ENCODE results near the gene KLF12.

Gene KLF12

DNA sequence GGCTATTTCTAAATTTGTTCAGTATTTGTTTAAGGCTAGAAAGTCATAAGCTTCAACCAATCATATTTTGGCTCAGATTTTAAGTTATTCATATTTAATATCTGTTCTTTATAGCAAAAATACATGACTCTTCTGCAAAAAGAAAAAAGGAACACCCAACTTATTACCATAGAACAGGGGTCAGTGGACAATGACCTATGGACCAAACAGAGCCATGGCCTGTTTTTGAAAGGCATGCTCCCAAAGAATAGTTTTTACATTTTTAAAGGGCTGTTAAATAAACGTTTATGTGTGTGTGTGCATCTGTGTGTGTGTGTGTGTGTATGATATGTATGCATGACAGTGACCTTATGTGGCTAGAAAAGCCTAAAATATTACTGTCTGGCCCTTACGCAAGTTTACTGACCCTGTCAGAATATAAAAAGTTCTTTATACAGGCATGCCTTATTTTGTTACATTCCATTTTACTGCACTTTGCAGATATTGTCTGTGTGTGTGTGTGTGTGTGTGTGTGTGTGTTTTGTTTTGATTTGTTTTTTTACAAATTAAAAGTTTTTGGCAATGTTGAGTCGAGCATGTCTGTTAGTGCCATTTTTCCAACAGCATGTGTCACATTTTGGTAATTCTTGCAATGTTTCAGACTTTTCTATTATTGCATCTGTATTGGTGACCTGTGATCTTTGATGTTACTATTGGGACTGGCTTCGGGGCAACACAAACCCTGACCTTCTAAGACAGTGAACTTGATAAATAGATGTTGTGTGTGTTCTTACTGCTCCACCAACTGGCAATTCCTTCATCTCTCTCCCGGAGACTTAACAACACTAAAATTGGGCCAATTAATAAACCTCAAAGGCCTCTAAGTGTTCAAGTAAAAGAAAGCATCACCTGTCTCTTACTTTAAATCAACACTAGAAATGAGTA, 22.0 kb downstream of the KLF12 start:
- TF ChIP-seq, protein P1, sequence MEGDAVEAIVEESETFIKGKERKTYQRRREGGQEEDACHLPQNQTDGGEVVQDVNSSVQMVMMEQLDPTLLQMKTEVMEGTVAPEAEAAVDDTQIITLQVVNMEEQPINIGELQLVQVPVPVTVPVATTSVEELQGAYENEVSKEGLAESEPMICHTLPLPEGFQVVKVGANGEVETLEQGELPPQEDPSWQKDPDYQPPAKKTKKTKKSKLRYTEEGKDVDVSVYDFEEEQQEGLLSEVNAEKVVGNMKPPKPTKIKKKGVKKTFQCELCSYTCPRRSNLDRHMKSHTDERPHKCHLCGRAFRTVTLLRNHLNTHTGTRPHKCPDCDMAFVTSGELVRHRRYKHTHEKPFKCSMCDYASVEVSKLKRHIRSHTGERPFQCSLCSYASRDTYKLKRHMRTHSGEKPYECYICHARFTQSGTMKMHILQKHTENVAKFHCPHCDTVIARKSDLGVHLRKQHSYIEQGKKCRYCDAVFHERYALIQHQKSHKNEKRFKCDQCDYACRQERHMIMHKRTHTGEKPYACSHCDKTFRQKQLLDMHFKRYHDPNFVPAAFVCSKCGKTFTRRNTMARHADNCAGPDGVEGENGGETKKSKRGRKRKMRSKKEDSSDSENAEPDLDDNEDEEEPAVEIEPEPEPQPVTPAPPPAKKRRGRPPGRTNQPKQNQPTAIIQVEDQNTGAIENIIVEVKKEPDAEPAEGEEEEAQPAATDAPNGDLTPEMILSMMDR (conservative IDR thresholded peaks at IDR 0.05): no peak
- H3K27ac ChIP-seq: no peak overlapping the region

DNA sequence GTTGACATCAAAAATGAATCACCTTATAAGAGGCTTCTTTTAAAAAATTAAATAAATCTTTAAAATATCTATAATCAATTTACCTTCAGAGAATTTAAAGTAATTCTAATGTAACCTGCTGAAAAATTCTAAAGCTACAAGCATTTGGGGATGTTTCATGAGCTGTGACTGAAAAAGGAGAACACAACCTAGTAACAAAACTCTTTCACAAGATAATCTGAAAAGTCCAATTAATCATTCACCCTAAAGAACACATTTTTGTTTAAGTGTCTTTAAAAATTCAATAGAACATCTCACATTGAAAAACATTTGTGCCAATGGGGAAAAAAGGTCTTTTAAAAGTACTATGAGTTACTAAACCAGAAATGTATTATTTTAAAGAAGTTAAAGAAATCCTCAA, 22.8 kb downstream of the KLF12 start:
- TF ChIP-seq, protein P1 (conservative IDR thresholded peaks at IDR 0.05): no peak
- no peak overlapping the region for H3K27ac ChIP-seq

DNA sequence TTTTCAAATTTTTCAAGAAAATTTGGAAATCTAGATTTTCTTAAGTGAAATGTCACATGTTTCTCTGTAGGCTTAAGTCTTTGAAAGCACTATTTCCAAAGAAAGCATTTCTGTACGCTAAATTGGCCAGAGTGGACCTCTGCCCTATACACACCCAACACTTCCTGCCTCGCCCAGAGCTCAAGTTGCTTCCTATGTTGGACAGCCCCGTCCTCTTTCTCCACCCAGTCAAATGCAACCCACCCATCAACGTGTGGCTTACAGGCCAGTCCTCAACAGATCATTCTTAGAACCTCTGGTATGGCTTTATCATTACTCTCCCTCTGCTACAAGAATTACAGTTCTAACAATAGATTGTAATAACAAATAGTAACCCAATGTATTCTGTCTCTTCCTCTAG, 24.2 kb downstream of the KLF12 start:
- TF ChIP-seq, protein P1 (conservative IDR thresholded peaks at IDR 0.05): no peak
- no peak overlapping the region for H3K27ac ChIP-seq

DNA sequence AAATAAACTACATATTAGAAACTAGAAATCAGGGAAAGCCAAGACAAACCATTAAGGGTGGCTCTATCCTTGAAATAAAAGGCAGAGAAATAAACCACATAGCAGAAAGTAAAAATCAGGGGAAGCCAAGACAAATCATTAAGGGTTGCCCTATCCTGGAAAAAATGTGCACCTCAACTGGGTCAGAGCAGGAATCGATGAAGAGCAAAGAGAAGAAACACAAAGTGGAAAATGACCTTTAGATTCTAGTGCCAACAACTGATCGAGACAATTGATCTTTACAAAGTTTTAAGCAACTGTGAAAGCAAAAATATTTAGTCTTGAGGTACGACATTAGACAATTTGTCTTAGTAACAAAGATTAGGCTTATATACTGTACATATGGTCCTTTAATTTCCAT, 26.6 kb downstream of the KLF12 start:
- H3K27ac ChIP-seq: no peak overlapping the region
- TF ChIP-seq, protein P1 (conservative IDR thresholded peaks at IDR 0.05): no peak

DNA sequence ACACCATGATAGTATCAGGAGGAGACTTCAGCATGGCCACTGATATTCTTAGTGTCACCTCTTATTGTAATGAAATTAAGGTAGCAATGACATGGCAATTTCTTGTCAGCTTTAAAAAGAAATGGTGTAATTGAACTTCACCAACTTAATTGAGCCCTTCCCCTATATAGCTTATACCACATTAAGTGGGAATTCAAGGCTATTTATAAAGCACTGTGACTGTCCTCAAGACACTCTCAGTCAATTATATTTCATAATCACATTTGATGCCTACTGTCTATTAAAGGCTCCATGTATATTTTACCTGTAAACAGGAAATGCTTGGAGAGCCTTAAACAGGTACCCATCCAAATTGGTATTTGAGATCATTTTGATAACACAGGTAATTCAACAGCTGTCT, 28.3 kb downstream of the KLF12 start:
- TF ChIP-seq, protein P1 (conservative IDR thresholded peaks at IDR 0.05): no peak
- H3K27ac ChIP-seq: no peak overlapping the region

DNA sequence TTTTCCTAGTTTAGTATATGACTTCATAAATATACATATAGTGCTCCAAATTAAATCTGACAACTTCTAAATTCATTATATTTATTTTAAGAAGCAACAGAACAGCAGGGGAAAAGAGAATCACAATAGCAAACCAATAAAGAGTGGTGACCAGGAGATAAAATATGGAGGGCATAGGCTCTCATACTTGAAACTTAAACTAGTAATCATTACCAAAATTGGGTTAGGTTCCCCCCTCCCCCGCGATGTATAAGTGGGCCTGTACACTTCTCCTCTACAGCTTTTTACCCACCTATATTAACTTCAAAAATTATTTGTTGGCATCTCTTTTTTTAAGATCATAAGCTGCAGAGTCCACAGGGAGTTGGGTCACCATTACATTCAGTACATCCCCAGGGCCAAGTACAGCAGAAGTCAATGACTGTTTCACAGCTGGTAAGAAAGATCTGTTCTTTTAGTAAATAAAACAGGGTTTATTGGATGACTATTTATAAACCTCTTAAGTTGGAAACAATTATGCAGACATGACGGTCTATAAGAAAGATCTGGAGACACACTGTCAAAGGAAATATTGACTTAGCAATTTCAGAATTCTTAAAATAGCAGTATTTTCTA, 29.4 kb downstream of the KLF12 start:
- TF ChIP-seq, protein P1 (conservative IDR thresholded peaks at IDR 0.05): no peak

DNA sequence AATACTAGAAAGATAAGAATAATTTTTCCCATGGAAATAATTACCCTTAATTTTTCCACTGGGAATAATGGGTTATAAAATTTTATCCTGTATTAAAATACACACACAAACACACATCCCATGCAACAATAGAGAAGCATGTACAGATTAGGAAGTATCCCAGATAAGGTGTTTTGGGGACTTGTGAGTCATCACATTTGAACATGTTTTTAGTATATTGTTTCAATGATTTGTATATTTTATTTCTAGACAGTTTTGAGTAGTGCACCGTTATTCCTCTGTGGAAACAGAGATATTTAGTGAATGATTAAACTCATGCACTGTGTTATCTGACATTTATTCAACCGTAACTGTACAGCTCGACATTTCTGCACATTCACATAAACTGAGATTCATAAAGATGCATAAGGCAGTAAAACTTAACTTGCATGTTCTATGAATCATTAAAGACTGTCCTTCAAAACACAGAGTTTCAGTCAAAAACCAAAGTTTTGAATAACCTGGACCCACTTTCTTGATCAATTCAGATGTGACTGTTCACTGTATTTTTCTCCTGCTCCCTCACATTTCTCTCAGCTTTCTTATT, 30.1 kb downstream of the KLF12 start:
- H3K27ac ChIP-seq: no peak overlapping the region
- TF ChIP-seq, protein P1 (conservative IDR thresholded peaks at IDR 0.05): no peak

More for the DNA sequence above, 29.4 kb downstream of the KLF12 start:
- H3K27ac ChIP-seq: no peak overlapping the region

Measured in VCaP (cell line).